DMS114 treated with DMSO at 0.1 percent for 48 hours (cell line): ENCODE measurements around the gene RUVBL1.

Source experiments
- DNase-seq: peaks from one replicate; lab custom pipeline; 2025; ENCODE audit not compliant: unreplicated experiment; lab: John Stamatoyannopoulos, UW

RUVBL1 gene

GRCh38 chr3:128083396-128083795 is 40.2 kb downstream of the RUVBL1 start:
- no peak for DNase-seq

GRCh38 chr3:128082546-128082945 is 41.1 kb downstream of the RUVBL1 start:
- DNase-seq: no peak

- no peak for DNase-seq
These were observed 41.8 kb downstream of the RUVBL1 start for GRCh38 chr3:128081846-128082245.

- DNase-seq: no peak
These were observed 42.4 kb downstream of the RUVBL1 start for GRCh38 chr3:128081226-128081625.

GRCh38 chr3:128080323-128081080 is 43.1 kb downstream of the RUVBL1 start:
- no peak for DNase-seq

GRCh38 chr3:128079823-128080222 is 43.8 kb downstream of the RUVBL1 start:
- no peak for DNase-seq

GRCh38 chr3:128078875-128079274 is 44.7 kb downstream of the RUVBL1 start:
- DNase-seq: no peak

- no peak for DNase-seq
These were observed 45.3 kb downstream of the RUVBL1 start for GRCh38 chr3:128078322-128078721.

GRCh38 chr3:128077665-128078064 is 45.9 kb downstream of the RUVBL1 start:
- DNase-seq: no peak

- no peak for DNase-seq
These were observed 46.4 kb downstream of the RUVBL1 start for GRCh38 chr3:128077202-128077624.

- DNase-seq: no peak
These were observed 47.0 kb downstream of the RUVBL1 start for GRCh38 chr3:128076483-128077201.

- no peak for DNase-seq
These were observed 47.8 kb downstream of the RUVBL1 start for GRCh38 chr3:128075522-128076482.

- no peak for DNase-seq
These were observed 48.6 kb downstream of the RUVBL1 start for GRCh38 chr3:128074851-128075521.

- no peak for DNase-seq
These were observed 49.8 kb downstream of the RUVBL1 start for GRCh38 chr3:128073807-128074206.

- no peak for DNase-seq
These were observed 50.4 kb downstream of the RUVBL1 start for GRCh38 chr3:128073185-128073725.

- DNase-seq: no peak
These were observed 51.0 kb downstream of the RUVBL1 start for GRCh38 chr3:128072454-128073184.

GRCh38 chr3:128071771-128072453 is 51.7 kb downstream of the RUVBL1 start:
- no peak for DNase-seq

GRCh38 chr3:128070898-128071591 is 52.6 kb downstream of the RUVBL1 start:
- DNase-seq: no peak

- no peak for DNase-seq
These were observed 54.3 kb downstream of the RUVBL1 start for GRCh38 chr3:128069271-128069670.
